ENCODE measurements around the gene PTPRS. TPM values are rescaled to one million over a fixed set of nuclear protein-coding genes. Genes with fewer than 3 reads are reported as not detected.

The PTPRS gene
- total RNA-seq, 1 donor, result 123 TPM

- no peak overlapping the region for H3K4me3 ChIP-seq (ENCODE audit: low read depth, low read length)
- TF ChIP-seq, protein P1, sequence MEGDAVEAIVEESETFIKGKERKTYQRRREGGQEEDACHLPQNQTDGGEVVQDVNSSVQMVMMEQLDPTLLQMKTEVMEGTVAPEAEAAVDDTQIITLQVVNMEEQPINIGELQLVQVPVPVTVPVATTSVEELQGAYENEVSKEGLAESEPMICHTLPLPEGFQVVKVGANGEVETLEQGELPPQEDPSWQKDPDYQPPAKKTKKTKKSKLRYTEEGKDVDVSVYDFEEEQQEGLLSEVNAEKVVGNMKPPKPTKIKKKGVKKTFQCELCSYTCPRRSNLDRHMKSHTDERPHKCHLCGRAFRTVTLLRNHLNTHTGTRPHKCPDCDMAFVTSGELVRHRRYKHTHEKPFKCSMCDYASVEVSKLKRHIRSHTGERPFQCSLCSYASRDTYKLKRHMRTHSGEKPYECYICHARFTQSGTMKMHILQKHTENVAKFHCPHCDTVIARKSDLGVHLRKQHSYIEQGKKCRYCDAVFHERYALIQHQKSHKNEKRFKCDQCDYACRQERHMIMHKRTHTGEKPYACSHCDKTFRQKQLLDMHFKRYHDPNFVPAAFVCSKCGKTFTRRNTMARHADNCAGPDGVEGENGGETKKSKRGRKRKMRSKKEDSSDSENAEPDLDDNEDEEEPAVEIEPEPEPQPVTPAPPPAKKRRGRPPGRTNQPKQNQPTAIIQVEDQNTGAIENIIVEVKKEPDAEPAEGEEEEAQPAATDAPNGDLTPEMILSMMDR (IDR thresholded peaks at IDR 0.05; ENCODE audit: insufficient read depth, low read depth, low read length), result no peak
- no peak for DNase-seq (ENCODE audit: low read depth)
Observed at GRCh38 chr19:5321066-5321642, 19.5 kb downstream of the PTPRS start.

- no peak overlapping the region for H3K4me3 ChIP-seq (ENCODE audit: low read depth, low read length)
- TF ChIP-seq, protein P1 (IDR thresholded peaks at IDR 0.05; ENCODE audit: insufficient read depth, low read depth, low read length), result no peak
- DNase-seq (ENCODE audit: low read depth), result no peak
Observed at GRCh38 chr19:5319516-5319915, 21.1 kb downstream of the PTPRS start.

- H3K4me3 ChIP-seq (ENCODE audit: low read depth, low read length), result no peak overlapping the region
- DNase-seq (ENCODE audit: low read depth), result no peak
- TF ChIP-seq, protein P1 (IDR thresholded peaks at IDR 0.05; ENCODE audit: insufficient read depth, low read depth, low read length), result no peak
Observed at GRCh38 chr19:5318306-5318705, 22.3 kb downstream of the PTPRS start.

DNA sequence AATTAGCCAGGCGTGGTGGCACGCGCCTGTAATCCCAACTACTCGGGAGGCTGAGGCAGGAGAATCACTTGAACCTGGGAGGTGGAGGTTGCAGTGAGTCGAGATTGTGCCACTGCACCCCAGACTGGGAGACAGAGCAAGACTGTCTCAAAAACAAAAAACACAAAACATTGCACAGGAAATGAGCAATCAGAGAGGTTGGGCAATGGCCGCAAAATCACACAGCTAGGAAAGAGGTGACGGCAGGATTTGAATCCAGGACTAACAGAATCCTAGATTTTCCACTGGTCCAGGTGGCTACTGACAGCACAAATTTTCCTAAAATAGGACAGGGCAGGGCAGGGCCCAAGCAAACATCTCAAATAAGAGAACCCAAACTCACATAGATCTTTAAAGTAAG lies 23.3 kb downstream of the PTPRS start:
- TF ChIP-seq, protein P1 (IDR thresholded peaks at IDR 0.05; ENCODE audit: insufficient read depth, low read depth, low read length), result no peak
- H3K4me3 ChIP-seq (ENCODE audit: low read depth, low read length), result no peak overlapping the region
- no peak for DNase-seq (ENCODE audit: low read depth)

DNA sequence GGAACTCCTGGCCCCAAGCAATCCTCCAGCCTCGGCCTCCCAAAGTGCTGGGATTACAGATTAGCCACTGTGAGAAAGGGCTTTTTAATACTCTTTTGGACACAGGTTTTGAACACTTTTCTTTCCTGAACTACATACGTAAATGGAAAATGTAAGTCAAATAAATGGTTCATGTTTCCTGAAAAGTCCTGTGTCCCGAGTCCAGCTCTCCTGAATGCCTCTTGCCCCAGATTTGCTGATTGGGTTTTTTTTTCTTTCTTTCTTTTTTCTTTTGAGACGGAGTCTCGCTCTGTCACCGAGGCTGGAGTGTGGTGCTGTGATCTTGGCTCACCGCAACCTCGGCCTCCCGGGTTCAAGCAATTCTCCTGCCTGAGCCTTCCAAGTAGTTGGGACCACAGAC lies 24.5 kb downstream of the PTPRS start:
- TF ChIP-seq, protein P1 (IDR thresholded peaks at IDR 0.05; ENCODE audit: insufficient read depth, low read depth, low read length), result no peak
- no peak overlapping the region for H3K4me3 ChIP-seq (ENCODE audit: low read depth, low read length)
- DNase-seq (ENCODE audit: low read depth), result no peak

DNA sequence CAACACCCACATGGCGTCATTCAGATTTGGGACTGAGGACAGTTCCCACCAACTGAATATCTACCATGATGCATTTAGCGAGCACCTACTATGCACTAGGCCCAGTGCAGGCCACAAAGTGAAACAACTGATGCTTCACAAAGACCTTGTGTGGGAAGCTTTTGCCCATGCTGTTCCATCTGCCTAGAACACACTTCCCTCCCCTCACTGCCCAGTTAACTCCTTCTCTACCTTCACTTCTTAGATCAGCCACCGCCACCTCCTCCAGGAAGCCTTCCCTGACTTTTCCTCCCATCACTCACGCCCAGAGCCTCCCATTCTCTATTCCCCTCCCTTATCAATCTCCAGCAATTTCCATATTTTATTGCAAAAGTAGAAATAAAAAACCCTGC lies 25.7 kb downstream of the PTPRS start:
- TF ChIP-seq, protein P1 (IDR thresholded peaks at IDR 0.05; ENCODE audit: insufficient read depth, low read depth, low read length), result no peak
- H3K4me3 ChIP-seq (ENCODE audit: low read depth, low read length), result no peak overlapping the region
- DNase-seq (ENCODE audit: low read depth), result no peak
